Progenitor cell of endocrine pancreas (in vitro differentiated cells): Measurements from ENCODE around the gene TTC13. TPM values are rescaled to one million over a fixed set of nuclear protein-coding genes. Genes with fewer than 3 reads are reported as not detected.

ENCODE experiments used
- DNase-seq: peaks from one replicate; pipeline ENCODE4 v3.0.0; 2021; ENCODE audit warnings: low spot score; ENCODE audit not compliant: unreplicated experiment
- H3K27ac Mint-ChIP-seq: 2 replicates; pipeline ENCODE4 v1.8.0; 2021; ENCODE audit warnings: mild to moderate bottlenecking, moderate library complexity, mixed read lengths
- H3K27me3 Mint-ChIP-seq: 2 replicates; pipeline ENCODE4 v1.8.0; 2021; ENCODE audit warnings: mixed read lengths
- H3K36me3 Mint-ChIP-seq: 2 replicates; pipeline ENCODE4 v1.8.0; 2022; ENCODE audit warnings: mixed read lengths; ENCODE audit not compliant: insufficient read depth
- H3K4me1 Mint-ChIP-seq: 2 replicates; pipeline ENCODE4 v1.8.0; 2021; ENCODE audit warnings: low read depth, mixed read lengths
- H3K4me3 Mint-ChIP-seq: 2 replicates; pipeline ENCODE4 v1.8.0; 2021; ENCODE audit warnings: low read depth, mild to moderate bottlenecking, moderate library complexity, mixed read lengths
- H3K9me3 Mint-ChIP-seq: 2 replicates; pipeline ENCODE4 v1.8.0; 2021; ENCODE audit warnings: low read depth, mixed read lengths
- CTCF ChIP-seq: fragments of 200-600 bp; sonication (generic); IDR thresholded peaks from one replicate; pipeline ENCODE4 v1.5.0; 2021; ENCODE audit warnings: antibody characterized with exemption, mild to moderate bottlenecking; ENCODE audit not compliant: unreplicated experiment
- total RNA-seq: library from RNA; stranded (reverse); gene quantifications from 2 replicates; pipeline ENCODE4 v1.2.1, GENCODE V29; 2021

The TTC13 gene
- total RNA-seq, 1 donor from 2014 or later = 22.3 TPM

- Mint-ChIP-seq H3K36me3 (no peaks in the 10 kb centered on the region), H3K4me3 (no peak overlapping the region), H3K4me1 (peaks cover 13% of the 10 kb centered on the region), H3K27ac (no peak overlapping the region), H3K27me3 (no peaks in the 10 kb centered on the region), H3K9me3 (no peaks in the 10 kb centered on the region)
- no peak for TF ChIP-seq CTCF
- DNase-seq = no peak
These were observed 87.2 kb downstream of the TTC13 start for GRCh38 chr1:230891413-230891812.

- H3K4me1 Mint-ChIP-seq = peaks cover 8% of the 10 kb centered on the region
- peaks cover 1% of the 10 kb centered on the region for H3K36me3 Mint-ChIP-seq
- DNase-seq = no peak
- H3K27me3 Mint-ChIP-seq = peaks cover 21% of the 10 kb centered on the region
- peaks cover 5% of the 10 kb centered on the region for H3K9me3 Mint-ChIP-seq
- H3K27ac Mint-ChIP-seq = no peak overlapping the region
- no peak overlapping the region for H3K4me3 Mint-ChIP-seq
- no peak for TF ChIP-seq CTCF
These were observed 94.0 kb downstream of the TTC13 start for GRCh38 chr1:230884646-230885045.

GRCh38 chr1:230883967-230884366, 94.7 kb downstream of the TTC13 start:
- peaks cover 5% of the 10 kb centered on the region for H3K9me3 Mint-ChIP-seq
- no peak overlapping the region for H3K4me3 Mint-ChIP-seq
- TF ChIP-seq CTCF = no peak
- H3K4me1 Mint-ChIP-seq = peaks cover 8% of the 10 kb centered on the region
- H3K27me3 Mint-ChIP-seq = peaks cover 21% of the 10 kb centered on the region
- no peak for DNase-seq
- H3K36me3 Mint-ChIP-seq = peaks cover 1% of the 10 kb centered on the region
- no peak overlapping the region for H3K27ac Mint-ChIP-seq

- Mint-ChIP-seq H3K36me3 (peaks cover 6% of the 10 kb centered on the region), H3K27ac (no peak overlapping the region), H3K4me1 (peaks cover 7% of the 10 kb centered on the region), H3K27me3 (peaks cover 21% of the 10 kb centered on the region), H3K9me3 (no peaks in the 10 kb centered on the region), H3K4me3 (no peak overlapping the region)
- DNase-seq = no peak
- no peak for TF ChIP-seq CTCF
These were observed 98.9 kb downstream of the TTC13 start for GRCh38 chr1:230879778-230880177.

GRCh38 chr1:230878591-230878990, 100.1 kb downstream of the TTC13 start:
- no peaks in the 10 kb centered on the region for H3K9me3 Mint-ChIP-seq
- DNase-seq = no peak
- no peak for TF ChIP-seq CTCF
- H3K36me3 Mint-ChIP-seq = peaks cover 5% of the 10 kb centered on the region
- peaks cover 7% of the 10 kb centered on the region for H3K4me1 Mint-ChIP-seq
- H3K27ac Mint-ChIP-seq = no peak overlapping the region
- peaks cover 21% of the 10 kb centered on the region for H3K27me3 Mint-ChIP-seq
- H3K4me3 Mint-ChIP-seq = no peak overlapping the region
